Loucy (cell line): Measurements from ENCODE around the gene BMP8B.

Source experiments
- H2AFZ ChIP-seq: fragments of 200-600 bp; sonication (generic); 2 replicates; pipeline ENCODE4 v1.6.0; 2016; ENCODE audit warnings: antibody characterized with exemption, mild to moderate bottlenecking, low read length, moderate library complexity
- H3F3A ChIP-seq: fragments of 200-600 bp; 2 replicates; pipeline ENCODE4 v1.6.0; 2016; ENCODE audit warnings: antibody characterized with exemption, low read depth, mild to moderate bottlenecking
- H3K27me3 ChIP-seq: fragments of 200-600 bp; sonication (generic); 2 replicates; pipeline ENCODE4 v1.6.1; 2014; ENCODE audit warnings: low read length, mild to moderate bottlenecking; ENCODE audit not compliant: insufficient read depth, poor library complexity, severe bottlenecking
- H3K36me3 ChIP-seq: fragments of 200-600 bp; sonication (generic); 2 replicates; pipeline ENCODE4 v1.6.1; 2016; ENCODE audit warnings: low read length; ENCODE audit not compliant: insufficient read depth
- H3K4me1 ChIP-seq: fragments of 200-600 bp; sonication (generic); 2 replicates; pipeline ENCODE4 v1.5.1; 2014; ENCODE audit warnings: low read length, mild to moderate bottlenecking; ENCODE audit not compliant: insufficient read depth, poor library complexity, severe bottlenecking
- H3K4me2 ChIP-seq: fragments of 200-600 bp; sonication (generic); 2 replicates; pipeline ENCODE4 v1.6.0; 2014; ENCODE audit warnings: antibody characterized with exemption, low read length, low read depth, mild to moderate bottlenecking; ENCODE audit not compliant: poor library complexity, severe bottlenecking
- H3K4me3 ChIP-seq: fragments of 200-600 bp; sonication (generic); 2 replicates; pipeline ENCODE4 v1.5.1; 2014; ENCODE audit warnings: low read length, mild to moderate bottlenecking, mixed read lengths; ENCODE audit not compliant: poor library complexity, severe bottlenecking
- H3K79me2 ChIP-seq: fragments of 200-600 bp; sonication (generic); 2 replicates; pipeline ENCODE4 v1.6.1; 2014; ENCODE audit warnings: low read length; ENCODE audit not compliant: insufficient read depth
- H3K9ac ChIP-seq: fragments of 200-600 bp; sonication (generic); 2 replicates; pipeline ENCODE4 v1.6.0; 2014; ENCODE audit warnings: mild to moderate bottlenecking, low read depth, low read length, moderate library complexity; ENCODE audit not compliant: poor library complexity, severe bottlenecking
- H3K9me2 ChIP-seq: fragments of 200-600 bp; sonication (generic); replicated peaks from 2 replicates; pipeline ENCODE4 v1.6.1; 2016; ENCODE audit warnings: low read depth, low read length, mixed read lengths
- H3K9me3 ChIP-seq: fragments of 200-600 bp; sonication (generic); 2 replicates; pipeline ENCODE4 v1.6.1; 2014; ENCODE audit warnings: mild to moderate bottlenecking, antibody characterized with exemption, low read length, low read depth; ENCODE audit not compliant: insufficient read depth
- H4K20me1 ChIP-seq: fragments of 200-600 bp; sonication (generic); 2 replicates; pipeline ENCODE4 v1.6.0; 2014; ENCODE audit warnings: antibody characterized with exemption, low read length, mild to moderate bottlenecking; ENCODE audit not compliant: insufficient read depth, poor library complexity, severe bottlenecking
- CTCF ChIP-seq: fragments of 200-600 bp; sonication (generic); conservative IDR thresholded peaks from 2 replicates; pipeline ENCODE4 v1.5.1; 2014; ENCODE audit warnings: mild to moderate bottlenecking, antibody characterized with exemption, low read length
- EZH2phosphoT487 ChIP-seq: fragments of 200-600 bp; IDR thresholded peaks from 2 replicates; pipeline ENCODE4 v1.6.1; 2018; ENCODE audit warnings: antibody characterized with exemption, mild to moderate bottlenecking, moderate library complexity, borderline replicate concordance

Gene BMP8B

GRCh38 chr1:39737546-39738169, 51.0 kb downstream of the BMP8B start:
- no peak overlapping the region for H2AFZ ChIP-seq
- no peak overlapping the region for H3K9ac ChIP-seq
- H4K20me1 ChIP-seq = no peaks in the 10 kb centered on the region
- peak overlapping the region; percentile 52 for H3K4me2 ChIP-seq
- peaks cover 19% of the 10 kb centered on the region for H3K4me1 ChIP-seq
- H3K27me3 ChIP-seq = peaks cover 30% of the 10 kb centered on the region
- H3K4me3 ChIP-seq = no peak overlapping the region
- no peaks in the 10 kb centered on the region for H3K9me2 ChIP-seq
- peaks cover 17% of the 10 kb centered on the region for H3K79me2 ChIP-seq
- no peaks in the 10 kb centered on the region; the same call in none of the 2 replicates for H3K36me3 ChIP-seq
- H3F3A ChIP-seq = no peaks in the 10 kb centered on the region
- no peaks in the 10 kb centered on the region for H3K9me3 ChIP-seq
- TF ChIP-seq EZH2phosphoT487 (no peak), CTCF (no peak)

GRCh38 chr1:39735731-39736130, 52.9 kb downstream of the BMP8B start:
- Histone ChIP-seq H3K27me3 (peaks cover 38% of the 10 kb centered on the region), H3K9ac (no peak overlapping the region), H3F3A (no peaks in the 10 kb centered on the region), H3K4me1 (peaks cover 12% of the 10 kb centered on the region), H3K79me2 (peaks cover 17% of the 10 kb centered on the region), H3K36me3 (no peaks in the 10 kb centered on the region), H3K9me3 (no peaks in the 10 kb centered on the region), H3K9me2 (no peaks in the 10 kb centered on the region), H3K4me2 (no peak overlapping the region), H3K4me3 (no peak overlapping the region), H4K20me1 (no peaks in the 10 kb centered on the region), H2AFZ (no peak overlapping the region)
- TF ChIP-seq CTCF (no peak), EZH2phosphoT487 (no peak)

- Histone ChIP-seq H3K9ac (no peak overlapping the region), H3K27me3 (peaks cover 38% of the 10 kb centered on the region)
- no peak for TF ChIP-seq EZH2phosphoT487
- no peak for TF ChIP-seq CTCF
These were observed 55.5 kb downstream of the BMP8B start for GRCh38 chr1:39733161-39733560.

More at GRCh38 chr1:39733161-39733560, 55.5 kb downstream of the BMP8B start:
- Histone ChIP-seq H3K9me2 (no peaks in the 10 kb centered on the region), H2AFZ (no peak overlapping the region), H3K9me3 (no peaks in the 10 kb centered on the region), H3K36me3 (no peaks in the 10 kb centered on the region), H3F3A (no peaks in the 10 kb centered on the region), H3K4me1 (no peaks in the 10 kb centered on the region), H3K79me2 (no peaks in the 10 kb centered on the region), H3K4me2 (no peak overlapping the region), H4K20me1 (no peaks in the 10 kb centered on the region), H3K4me3 (no peak overlapping the region)
